DOHH2 (cell line): ENCODE measurements around the gene PIK3CB.

Source experiments
- H3F3A ChIP-seq: fragments of 200-600 bp; sonication (generic), shearing (Covaris generic); 2 replicates; pipeline ENCODE4 v1.6.0; 2016; ENCODE audit warnings: antibody characterized with exemption, mild to moderate bottlenecking; ENCODE audit not compliant: control insufficient read depth, insufficient read depth
- H3K27ac ChIP-seq: fragments of 200-600 bp; sonication (generic); 2 replicates; pipeline ENCODE4 v1.5.1; 2014; ENCODE audit warnings: low read depth, mild to moderate bottlenecking, low read length, moderate library complexity
- H3K27me3 ChIP-seq: fragments of 200-600 bp; sonication (generic); 2 replicates; pipeline ENCODE4 v1.6.1; 2014; ENCODE audit warnings: mild to moderate bottlenecking, low read length, mixed read lengths; ENCODE audit not compliant: control insufficient read depth
- H3K36me3 ChIP-seq: fragments of 200-600 bp; sonication (generic); 2 replicates; pipeline ENCODE4 v1.6.1; 2014; ENCODE audit warnings: mild to moderate bottlenecking, low read length, moderate library complexity, mixed read lengths; ENCODE audit not compliant: control insufficient read depth
- H3K4me1 ChIP-seq: fragments of 200-600 bp; sonication (generic); 2 replicates; pipeline ENCODE4 v1.6.1; 2014; ENCODE audit warnings: mild to moderate bottlenecking, low read length, mixed read lengths; ENCODE audit not compliant: control insufficient read depth
- H3K4me2 ChIP-seq: fragments of 200-600 bp; sonication (generic); 2 replicates; pipeline ENCODE4 v1.6.0; 2014; ENCODE audit warnings: mild to moderate bottlenecking, low read length, moderate library complexity
- H3K4me3 ChIP-seq: fragments of 200-600 bp; sonication (generic); 2 replicates; pipeline ENCODE4 v1.5.1; 2014; ENCODE audit warnings: mild to moderate bottlenecking, low read length, mixed read lengths
- H3K79me2 ChIP-seq: fragments of 200-600 bp; sonication (generic); 2 replicates; pipeline ENCODE4 v1.6.1; 2014; ENCODE audit warnings: mild to moderate bottlenecking, low read length, mixed read lengths; ENCODE audit not compliant: control insufficient read depth
- H3K9me2 ChIP-seq: fragments of 200-600 bp; sonication (generic); replicated peaks from 2 replicates; pipeline ENCODE4 v1.6.1; 2014; ENCODE audit warnings: mild to moderate bottlenecking, low read length, mixed read lengths; ENCODE audit not compliant: control insufficient read depth
- H3K9me3 ChIP-seq: fragments of 200-600 bp; sonication (generic); 2 replicates; pipeline ENCODE4 v1.6.1; 2014; ENCODE audit warnings: antibody characterized with exemption, low read length, mixed read lengths; ENCODE audit not compliant: control insufficient read depth, insufficient read depth
- H4K20me1 ChIP-seq: fragments of 200-600 bp; sonication (generic); 2 replicates; pipeline ENCODE4 v1.6.0; 2014; ENCODE audit warnings: low read depth, mild to moderate bottlenecking, antibody characterized with exemption, low read length, moderate library complexity; ENCODE audit not compliant: control insufficient read depth, insufficient read depth
- EZH2phosphoT487 ChIP-seq: fragments of 200-600 bp; sonication (generic); IDR thresholded peaks from 2 replicates; pipeline ENCODE4 v1.6.1; 2017; ENCODE audit warnings: borderline replicate concordance, mild to moderate bottlenecking, antibody characterized with exemption, low read length, moderate library complexity, mixed read lengths
- TF ChIP-seq, protein P1 (sequence below): fragments of 200-600 bp; sonication (generic); IDR thresholded peaks from one replicate; pipeline ENCODE4 v1.5.1; 2014; ENCODE audit warnings: antibody characterized with exemption, mild to moderate bottlenecking, low read depth, low read length; ENCODE audit not compliant: poor library complexity, severe bottlenecking

PIK3CB gene

DNA sequence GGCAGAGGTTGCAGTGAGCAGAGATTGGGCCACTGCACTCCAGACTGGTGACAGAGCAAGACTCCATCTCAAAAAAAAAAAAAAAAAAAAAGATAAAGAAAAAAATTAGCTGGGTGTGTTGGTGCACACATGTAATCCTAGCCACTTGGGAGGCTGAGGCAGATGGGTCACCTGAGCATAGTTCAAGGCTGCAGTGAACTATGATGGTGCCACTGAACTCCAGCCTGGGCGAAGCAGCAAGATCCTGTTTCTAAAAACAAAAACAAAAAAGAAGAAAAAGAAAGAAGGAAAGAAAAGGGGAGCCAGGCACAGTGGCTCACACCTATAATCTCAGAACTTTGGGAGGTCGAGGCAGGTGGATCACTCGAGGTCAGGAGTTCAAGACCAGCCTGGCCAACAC lies 32.9 kb downstream of the PIK3CB start:
- H3K4me1 ChIP-seq: no peaks in the 10 kb centered on the region
- no peaks in the 10 kb centered on the region for H3K9me3 ChIP-seq
- H3F3A ChIP-seq: no peaks in the 10 kb centered on the region
- no peak overlapping the region for H3K4me2 ChIP-seq
- no peak overlapping the region for H3K27ac ChIP-seq
- no peaks in the 10 kb centered on the region for H3K9me2 ChIP-seq
- no peaks in the 10 kb centered on the region for H3K36me3 ChIP-seq
- H3K4me3 ChIP-seq: no peak overlapping the region
- peaks cover 65% of the 10 kb centered on the region for H3K79me2 ChIP-seq
- no peaks in the 10 kb centered on the region for H4K20me1 ChIP-seq
- no peak for TF ChIP-seq EZH2phosphoT487
- TF ChIP-seq, protein P1, sequence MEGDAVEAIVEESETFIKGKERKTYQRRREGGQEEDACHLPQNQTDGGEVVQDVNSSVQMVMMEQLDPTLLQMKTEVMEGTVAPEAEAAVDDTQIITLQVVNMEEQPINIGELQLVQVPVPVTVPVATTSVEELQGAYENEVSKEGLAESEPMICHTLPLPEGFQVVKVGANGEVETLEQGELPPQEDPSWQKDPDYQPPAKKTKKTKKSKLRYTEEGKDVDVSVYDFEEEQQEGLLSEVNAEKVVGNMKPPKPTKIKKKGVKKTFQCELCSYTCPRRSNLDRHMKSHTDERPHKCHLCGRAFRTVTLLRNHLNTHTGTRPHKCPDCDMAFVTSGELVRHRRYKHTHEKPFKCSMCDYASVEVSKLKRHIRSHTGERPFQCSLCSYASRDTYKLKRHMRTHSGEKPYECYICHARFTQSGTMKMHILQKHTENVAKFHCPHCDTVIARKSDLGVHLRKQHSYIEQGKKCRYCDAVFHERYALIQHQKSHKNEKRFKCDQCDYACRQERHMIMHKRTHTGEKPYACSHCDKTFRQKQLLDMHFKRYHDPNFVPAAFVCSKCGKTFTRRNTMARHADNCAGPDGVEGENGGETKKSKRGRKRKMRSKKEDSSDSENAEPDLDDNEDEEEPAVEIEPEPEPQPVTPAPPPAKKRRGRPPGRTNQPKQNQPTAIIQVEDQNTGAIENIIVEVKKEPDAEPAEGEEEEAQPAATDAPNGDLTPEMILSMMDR: no peak
- no peaks in the 10 kb centered on the region for H3K27me3 ChIP-seq

DNA sequence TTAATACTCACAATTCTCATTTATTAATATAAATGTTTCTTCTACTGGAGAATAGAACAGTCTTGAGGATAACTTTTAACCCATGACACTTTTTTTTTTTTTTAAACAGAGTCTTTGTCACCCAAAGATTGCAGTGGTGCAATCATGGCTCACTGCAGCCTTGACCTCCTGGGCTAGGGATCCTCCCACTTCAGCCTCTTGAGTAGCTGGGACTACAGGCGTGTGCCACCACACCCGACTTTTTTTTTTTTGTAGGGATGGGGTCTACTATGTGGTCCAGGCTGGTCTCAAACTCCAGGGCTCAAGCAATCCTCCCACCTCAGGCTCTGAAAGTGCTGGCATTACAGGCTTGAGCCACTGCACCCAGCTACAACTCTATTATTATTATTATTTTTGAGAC lies 34.5 kb downstream of the PIK3CB start:
- H3K4me1 ChIP-seq: no peaks in the 10 kb centered on the region
- H3K79me2 ChIP-seq: peaks cover 63% of the 10 kb centered on the region
- no peak for TF ChIP-seq EZH2phosphoT487
- TF ChIP-seq, protein P1: no peak
- no peak overlapping the region for H3K4me2 ChIP-seq
- H3F3A ChIP-seq: no peaks in the 10 kb centered on the region
- H3K9me3 ChIP-seq: no peaks in the 10 kb centered on the region
- no peaks in the 10 kb centered on the region for H4K20me1 ChIP-seq
- H3K36me3 ChIP-seq: no peaks in the 10 kb centered on the region
- H3K27ac ChIP-seq: no peak overlapping the region
- no peaks in the 10 kb centered on the region for H3K27me3 ChIP-seq
- H3K9me2 ChIP-seq: no peaks in the 10 kb centered on the region
- no peak overlapping the region for H3K4me3 ChIP-seq

DNA sequence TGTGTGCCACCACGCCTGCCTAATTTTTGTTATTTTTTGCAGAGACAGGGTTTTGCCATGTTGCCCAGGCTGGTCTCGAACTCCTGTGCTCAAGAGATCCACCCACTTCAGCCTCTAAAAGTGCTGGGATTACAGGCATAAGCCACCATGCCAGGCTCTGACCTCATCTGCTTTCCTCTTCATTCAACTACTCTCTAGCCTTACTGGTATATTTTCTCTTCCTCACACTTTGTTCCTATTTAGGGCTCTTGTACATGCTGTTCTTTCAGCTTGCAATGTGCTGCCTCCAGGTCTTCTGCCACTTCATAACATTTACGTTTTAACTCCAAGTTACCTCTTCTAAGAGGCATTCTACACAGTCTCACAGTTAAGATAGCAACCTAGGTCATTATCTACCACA lies 34.9 kb downstream of the PIK3CB start:
- H3K4me3 ChIP-seq: no peak overlapping the region
- H3F3A ChIP-seq: no peaks in the 10 kb centered on the region
- no peak overlapping the region for H3K27ac ChIP-seq
- H3K9me2 ChIP-seq: no peaks in the 10 kb centered on the region
- no peaks in the 10 kb centered on the region for H3K4me1 ChIP-seq
- no peak for TF ChIP-seq EZH2phosphoT487
- TF ChIP-seq, protein P1: no peak
- no peaks in the 10 kb centered on the region for H4K20me1 ChIP-seq
- no peaks in the 10 kb centered on the region for H3K9me3 ChIP-seq
- peaks cover 63% of the 10 kb centered on the region for H3K79me2 ChIP-seq
- H3K4me2 ChIP-seq: no peak overlapping the region
- H3K27me3 ChIP-seq: no peaks in the 10 kb centered on the region
- H3K36me3 ChIP-seq: no peaks in the 10 kb centered on the region
